K562 (cell line): ENCODE results near the gene LRRC4C. TPM values are rescaled to one million over a fixed set of nuclear protein-coding genes. Genes with fewer than 3 reads are reported as not detected.

Experiments used
- ATAC-seq: fragments of 200-7000 bp; cut with Tn5 transposase; 3 replicates; pipeline ENCODE4 v1.9.1; 2020; ENCODE audit warnings: moderate library complexity
- BruUV-seq: library from RNA; stranded (reverse); fragments of 400-500 nt; replicated peaks from 2 replicates; lab custom pipeline; 2021; lab: Mats Ljungman, UMichigan
- CTCF ChIA-PET: fragments of 300-600 bp; formaldehyde crosslinking; extraction: SDS; loops from one replicate; lab custom pipeline; 2021; ENCODE audit warnings: low intra/inter-chr PET ratio; lab: Yijun Ruan, JAX
- POLR2A ChIA-PET: fragments of 300-600, 350-650 bp; sonication (Branson Sonifier 250); formaldehyde crosslinking; extraction: SDS; loops from one replicate; lab custom pipeline; 2021; ENCODE audit warnings: antibody characterized with exemption, inconsistent platforms; lab: Yijun Ruan, JAX
- DNase-seq, 4 experiments: peaks; one replicate each; pipeline versions ENCODE4 v3.0.0 to v3.0.0-alpha.2; 2011 to 2018; ENCODE audit warnings: low spot score in 3 of 4, mixed read lengths in 3 of 4; ENCODE audit errors: extremely low read depth in 1 of 4
- FAIRE-seq: peaks from 2 replicates; lab custom pipeline; 2011; peaks lifted over from hg19 to GRCh38; lab: Jason Lieb, UNC
- H2AFZ ChIP-seq: 2 replicates; pipeline ENCODE4 v1.6.0; 2011; ENCODE audit warnings: low read depth, low read length, control low read depth, inconsistent platforms
- H3K27ac ChIP-seq: fragments of 200-600 bp; 3 replicates; pipeline ENCODE4 v1.8.0; 2011; ENCODE audit warnings: low read depth, mild to moderate bottlenecking, control low read depth, inconsistent platforms, low read length, moderate library complexity, mixed read lengths; ENCODE audit errors: extremely low read depth
- H3K27me3 ChIP-seq, 2 experiments: fragments of 300-600 bp in 1 of 2; 2 replicates in 1 of 2; 3 replicates in 1 of 2; pipeline versions ENCODE4 v1.6.0 to v1.8.0; 2011; ENCODE audit warnings: inconsistent platforms in 2 of 2, low read length in 2 of 2, mild to moderate bottlenecking in 1 of 2, mixed read lengths in 1 of 2, moderate library complexity in 1 of 2; ENCODE audit not compliant: control insufficient read depth in 2 of 2, insufficient read depth in 2 of 2
- H3K36me3 ChIP-seq: fragments of 300-600 bp; 3 replicates; pipeline ENCODE4 v1.8.0; 2011; ENCODE audit warnings: mild to moderate bottlenecking, low read length, inconsistent platforms; ENCODE audit not compliant: control insufficient read depth, insufficient read depth
- H3K4me1 ChIP-seq, 2 experiments: fragments of 200-600 bp in 1 of 2; replicated peaks in 1 of 2; 2 replicates in 1 of 2; 3 replicates in 1 of 2; pipeline versions ENCODE4 v1.5.1 to v1.8.0; 2011; ENCODE audit warnings: inconsistent platforms in 2 of 2, low read length in 2 of 2, mild to moderate bottlenecking in 1 of 2, mixed read lengths in 1 of 2, moderate library complexity in 1 of 2; ENCODE audit not compliant: control insufficient read depth in 2 of 2, insufficient read depth in 2 of 2
- H3K4me2 ChIP-seq: 2 replicates; pipeline ENCODE4 v1.6.1; 2011; ENCODE audit warnings: low read length, control low read depth, inconsistent platforms, mixed read lengths; ENCODE audit not compliant: insufficient read depth
- H3K4me3 ChIP-seq: fragments of 200-600 bp; sonication (generic), shearing (Covaris generic); 2 replicates; pipeline ENCODE4 v1.5.1; 2016; ENCODE audit warnings: control low read depth, inconsistent platforms
- H3K79me2 ChIP-seq: fragments of 200-600 bp; 3 replicates; pipeline ENCODE4 v1.8.0; 2011; ENCODE audit warnings: low read length, inconsistent platforms; ENCODE audit not compliant: control insufficient read depth, insufficient read depth
- H3K9ac ChIP-seq, 2 experiments: 2 replicates each; pipeline versions ENCODE4 v1.6.0 to v1.6.1; 2011; ENCODE audit warnings: low read depth in 2 of 2, low read length in 2 of 2, control low read depth in 1 of 2, inconsistent platforms in 1 of 2, mild to moderate bottlenecking in 1 of 2, mixed read lengths in 1 of 2; ENCODE audit not compliant: insufficient read depth in 1 of 2
- H3K9me1 ChIP-seq: one replicate; pipeline ENCODE4 v1.6.0; 2011; ENCODE audit warnings: inconsistent platforms, mild to moderate bottlenecking, low read length, moderate library complexity; ENCODE audit not compliant: control insufficient read depth, insufficient read depth
- H3K9me3 ChIP-seq: replicated peaks from 2 replicates; pipeline ENCODE4 v1.5.1; 2011; ENCODE audit warnings: low read depth, low read length, inconsistent platforms; ENCODE audit not compliant: control insufficient read depth, insufficient read depth
- H4K20me1 ChIP-seq: replicated peaks from 2 replicates; pipeline ENCODE4 v1.6.1; 2011; ENCODE audit warnings: low read length, inconsistent platforms, mixed read lengths; ENCODE audit not compliant: control insufficient read depth, insufficient read depth
- ARID2 ChIP-seq: fragments of 450-650 bp; IDR thresholded peaks from 2 replicates; pipeline ENCODE4 v1.6.1; 2017; ENCODE audit warnings: antibody characterized with exemption, mild to moderate bottlenecking
- CBFA2T2 ChIP-seq: fragments of 450-650 bp; conservative IDR thresholded peaks from 2 replicates; pipeline ENCODE4 v1.6.1; 2017; ENCODE audit warnings: mild to moderate bottlenecking
- CCAR2 ChIP-seq: fragments of 200-400 bp; formaldehyde crosslinking; IDR thresholded peaks from 2 replicates; pipeline ENCODE4 v1.6.1; 2017; ENCODE audit warnings: mild to moderate bottlenecking, low read depth, low read length
- ELF1 ChIP-seq: fragments of 200-800 bp; sonication (Bioruptor generic); IDR thresholded peaks from 2 replicates; pipeline ENCODE4 v1.6.1; 2016; ENCODE audit warnings: missing genetic modification characterization, missing compliant biosample characterization
- GTF2E2 ChIP-seq: fragments of 200-800 bp; sonication (Bioruptor generic); IDR thresholded peaks from 2 replicates; pipeline ENCODE4 v1.6.1; 2016; ENCODE audit warnings: missing genetic modification characterization, missing compliant biosample characterization
- POLR2AphosphoS2 ChIP-seq: IDR thresholded peaks from 2 replicates; pipeline ENCODE4 v1.6.1; 2012; ENCODE audit warnings: low read length, improper control_type of control experiment
- PURB ChIP-seq: sonication (generic); formaldehyde crosslinking; IDR thresholded peaks from 2 replicates; pipeline ENCODE4 v1.9.0; 2021; ENCODE audit warnings: low read depth, mild to moderate bottlenecking, missing genetic modification reagents
- RFX1 ChIP-seq: fragments of 450-650 bp; IDR thresholded peaks from 2 replicates; pipeline ENCODE4 v1.6.1; 2016; ENCODE audit warnings: mild to moderate bottlenecking, moderate library complexity
- SRF ChIP-seq, 2 experiments: fragments of 250-450, 450-650 bp in 1 of 2; sonication (Bioruptor Pico) in 1 of 2; sonication (generic) in 1 of 2; formaldehyde crosslinking; IDR thresholded peaks; 2 replicates each; pipeline versions ENCODE4 v1.5.0 to v1.5.1; 2020 to 2022; ENCODE audit warnings: mild to moderate bottlenecking in 1 of 2, missing genetic modification reagents in 1 of 2
- TRIM28 ChIP-seq: fragments of 450-650 bp; IDR thresholded peaks from 2 replicates; pipeline ENCODE4 v1.6.1; 2017
- ZKSCAN1 ChIP-seq: fragments of 150-350 bp; IDR thresholded peaks from 2 replicates; pipeline ENCODE4 v1.6.1; 2016; ENCODE audit warnings: low read depth, low read length
- ZNF197 ChIP-seq: fragments of 200-800 bp; sonication (Bioruptor generic); IDR thresholded peaks from 2 replicates; pipeline ENCODE4 v1.6.1; 2016; ENCODE audit warnings: low read depth, missing genetic modification characterization, missing compliant biosample characterization
- ZNF830 ChIP-seq: fragments of 250-450 bp; sonication (Bioruptor Pico); IDR thresholded peaks from 2 replicates; pipeline ENCODE4 v1.5.0; 2021; ENCODE audit warnings: mild to moderate bottlenecking
- WGBS: fragments of 100-300 bp; shearing (Covaris generic); methylation state at CpG from one replicate; pipeline ENCODE4 v1.1.6; 2016; ENCODE audit warnings: low coverage, mixed read lengths; ENCODE audit not compliant: insufficient coverage; ENCODE audit errors: missing lambda C conversion rate; 5-methylcytosine and 5-hydroxymethylcytosine counted together
- in situ Hi-C: fragments of 300-500 bp; cut with MboI; formaldehyde crosslinking; loops from 4 replicates; pipeline ENCODE4 v1.15.0; 2018; ENCODE audit warnings: inconsistent platforms, mixed read lengths
- intact Hi-C: fragments of 100-400 bp; cut with micrococcal nuclease; formaldehyde crosslinking; loops from 2 replicates; pipeline ENCODE4 v1.14.2; 2022
- polyA plus RNA-seq, 8 experiments: library from polyadenylated mRNA; depleted of rRNA in 4 of 8; stranded (reverse) in 5 of 8; unstranded in 3 of 8; fragments of >200 nt; fragmentation: Nextera tagmentation in 2 of 8; fragmentation: Illumina TruSeq in 1 of 8; extraction: Ambion mirVana in 2 of 8; extraction: Trizol in 1 of 8; gene quantifications; 2 replicates each; pipeline versions ENCODE4 v1.2.1 to v1.2.3, GENCODE V29; 2011 to 2014; ENCODE audit warnings: inconsistent platforms in 1 of 8, missing spikeins in 1 of 8
- total RNA-seq, 7 experiments: library from RNA; depleted of rRNA in 6 of 7; stranded (reverse); fragments of >200 nt in 6 of 7; fragmentation: Illumina TruSeq in 2 of 7; extraction: Trizol in 2 of 7; gene quantifications; 2 replicates each; pipeline versions ENCODE4 v1.2.1 to v1.2.3, GENCODE V29; 2011 to 2021; ENCODE audit warnings: low replicate concordance in 1 of 7
- TF ChIP-seq, protein P1 (sequence below), 2 experiments: fragments of 450-650 bp in 1 of 2; sonication (generic) in 1 of 2; formaldehyde crosslinking in 1 of 2; IDR thresholded peaks; 2 replicates each; pipeline versions ENCODE4 v1.7.1 to v1.9.0; 2016 to 2022; ENCODE audit warnings: inconsistent platforms in 1 of 2, mild to moderate bottlenecking in 1 of 2, missing genetic modification reagents in 1 of 2

LRRC4C gene
- total and polyA plus RNA-seq, 9 of the 15 experiments (the other 6 are each of a cell fraction or from before 2014, with no cell fraction given), result not detected

- no peaks in the 10 kb centered on the region for H4K20me1 ChIP-seq
- in situ Hi-C loops, result no loop called here
- intact Hi-C loops, result no loop called here
- ATAC-seq, result no peak
- ChIA-PET CTCF (no interaction called here), POLR2A (no interaction called here)
- H3K27me3 ChIP-seq, result no peaks in the 10 kb centered on the region
- no peaks in the 10 kb centered on the region for H3K4me1 ChIP-seq
- H3K9ac ChIP-seq, result no peak overlapping the region
- no peak overlapping the region for H3K4me2 ChIP-seq
- H3K27ac ChIP-seq, result no peak overlapping the region
- no peak for DNase-seq
- H2AFZ ChIP-seq, result no peak overlapping the region
- no peak for FAIRE-seq
- TF ChIP-seq CCAR2 (no peak), ELF1 (tag) (no peak), RFX1 (no peak), SRF (CRISPR knock-in tag; IDR thresholded peaks at IDR 0.05) (no peak), CBFA2T2 (no peak), GTF2E2 (tag) (no peak), ARID2 (no peak), ZNF197 (no peak), POLR2AphosphoS2 (no peak), ZKSCAN1 (no peak), PURB (no peak), ZNF830 (CRISPR knock-in tag) (no peak), TRIM28 (no peak)
- TF ChIP-seq, protein P1, sequence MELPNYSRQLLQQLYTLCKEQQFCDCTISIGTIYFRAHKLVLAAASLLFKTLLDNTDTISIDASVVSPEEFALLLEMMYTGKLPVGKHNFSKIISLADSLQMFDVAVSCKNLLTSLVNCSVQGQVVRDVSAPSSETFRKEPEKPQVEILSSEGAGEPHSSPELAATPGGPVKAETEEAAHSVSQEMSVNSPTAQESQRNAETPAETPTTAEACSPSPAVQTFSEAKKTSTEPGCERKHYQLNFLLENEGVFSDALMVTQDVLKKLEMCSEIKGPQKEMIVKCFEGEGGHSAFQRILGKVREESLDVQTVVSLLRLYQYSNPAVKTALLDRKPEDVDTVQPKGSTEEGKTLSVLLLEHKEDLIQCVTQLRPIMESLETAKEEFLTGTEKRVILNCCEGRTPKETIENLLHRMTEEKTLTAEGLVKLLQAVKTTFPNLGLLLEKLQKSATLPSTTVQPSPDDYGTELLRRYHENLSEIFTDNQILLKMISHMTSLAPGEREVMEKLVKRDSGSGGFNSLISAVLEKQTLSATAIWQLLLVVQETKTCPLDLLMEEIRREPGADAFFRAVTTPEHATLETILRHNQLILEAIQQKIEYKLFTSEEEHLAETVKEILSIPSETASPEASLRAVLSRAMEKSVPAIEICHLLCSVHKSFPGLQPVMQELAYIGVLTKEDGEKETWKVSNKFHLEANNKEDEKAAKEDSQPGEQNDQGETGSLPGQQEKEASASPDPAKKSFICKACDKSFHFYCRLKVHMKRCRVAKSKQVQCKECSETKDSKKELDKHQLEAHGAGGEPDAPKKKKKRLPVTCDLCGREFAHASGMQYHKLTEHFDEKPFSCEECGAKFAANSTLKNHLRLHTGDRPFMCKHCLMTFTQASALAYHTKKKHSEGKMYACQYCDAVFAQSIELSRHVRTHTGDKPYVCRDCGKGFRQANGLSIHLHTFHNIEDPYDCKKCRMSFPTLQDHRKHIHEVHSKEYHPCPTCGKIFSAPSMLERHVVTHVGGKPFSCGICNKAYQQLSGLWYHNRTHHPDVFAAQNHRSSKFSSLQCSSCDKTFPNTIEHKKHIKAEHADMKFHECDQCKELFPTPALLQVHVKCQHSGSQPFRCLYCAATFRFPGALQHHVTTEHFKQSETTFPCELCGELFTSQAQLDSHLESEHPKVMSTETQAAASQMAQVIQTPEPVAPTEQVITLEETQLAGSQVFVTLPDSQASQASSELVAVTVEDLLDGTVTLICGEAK (IDR thresholded peaks at IDR 0.05), result no peak
- TF ChIP-seq, protein P1 (CRISPR knock-in tag; IDR thresholded peaks at IDR 0.05), result no peak
- no peaks in the 10 kb centered on the region for H3K9me1 ChIP-seq
- H3K79me2 ChIP-seq, result no peaks in the 10 kb centered on the region
- no TSS peak for BruUV-seq
- 0% methylated on average over 1 of the region's 1 CpG for WGBS
- no peaks in the 10 kb centered on the region for H3K36me3 ChIP-seq
- H3K9me3 ChIP-seq, result no peaks in the 10 kb centered on the region
- H3K4me3 ChIP-seq, result no peak overlapping the region
Observed at GRCh38 chr11:40384991-40385390, 1074.5 kb downstream of the LRRC4C start.
